ENCODE measurements around the gene ARPC1A. TPM values are rescaled to one million over a fixed set of nuclear protein-coding genes. Genes with fewer than 3 reads are reported as not detected.

The ARPC1A gene
- total and polyA plus RNA-seq, 2 donors from 2014 or later: 117 to 119 TPM

DNA sequence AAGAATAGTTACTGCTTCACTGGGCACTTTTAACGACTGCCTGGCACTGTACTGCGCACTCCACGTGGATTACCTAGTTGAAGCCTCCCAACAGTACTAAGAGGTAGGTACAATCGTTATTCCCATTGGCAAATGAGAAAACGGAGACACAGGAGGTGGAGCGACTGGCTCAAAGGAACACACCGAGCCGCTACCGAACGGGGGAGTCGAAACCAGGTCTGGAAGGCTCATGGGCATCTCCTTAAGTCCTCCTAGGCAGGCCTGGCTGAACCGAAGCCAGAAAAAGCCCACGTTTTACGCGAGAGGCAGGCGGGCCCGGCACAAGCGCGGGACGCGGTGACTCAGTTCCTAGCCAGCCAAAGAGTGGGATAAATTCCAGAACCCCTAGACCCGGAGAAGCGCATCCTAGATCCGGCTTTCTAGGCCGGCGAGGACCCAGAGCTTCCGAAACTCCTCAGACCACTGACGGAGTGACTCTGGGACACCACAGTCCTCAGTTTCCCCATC is 82.2 kb downstream of the ARPC1A start:
- Histone ChIP-seq H3K27ac (ENCODE audit: low read depth in 2 of 2, low read length in 2 of 2) (peak overlapping the region; percentile 100), H3K4me3 (ENCODE audit: low read length in 3 of 3) (peak overlapping the region; percentile 88 to 99 (median 96)), H3K4me1 (ENCODE audit: control insufficient read depth in 2 of 3, insufficient read depth in 2 of 3, low read depth in 1 of 3, low read length in 3 of 3) (peaks cover 0 to 28% (median 8%) of the 10 kb centered on the region in 3 donors), H3K9me3 (ENCODE audit: control insufficient read depth in 2 of 3, insufficient read depth in 1 of 3, low read length in 3 of 3) (no peaks in the 10 kb centered on the region), H3K9ac (ENCODE audit: low read length in 3 of 3) (peak overlapping the region; percentile 76 to 99 (median 92)), H3K36me3 (ENCODE audit: control insufficient read depth in 2 of 3, insufficient read depth in 3 of 3, low read length in 3 of 3) (peaks cover 14 to 28% (median 21%) of the 10 kb centered on the region in 3 donors), H3K27me3 (ENCODE audit: control insufficient read depth, insufficient read depth, low read length) (no peaks in the 10 kb centered on the region)
- FAIRE-seq (no peak), DNase-seq (peak in 4 of 5 donors; percentile 33 to 82 (median 54))
- intact Hi-C loops (cut with DNase I): no loop called here
- TF ChIP-seq, protein P1, sequence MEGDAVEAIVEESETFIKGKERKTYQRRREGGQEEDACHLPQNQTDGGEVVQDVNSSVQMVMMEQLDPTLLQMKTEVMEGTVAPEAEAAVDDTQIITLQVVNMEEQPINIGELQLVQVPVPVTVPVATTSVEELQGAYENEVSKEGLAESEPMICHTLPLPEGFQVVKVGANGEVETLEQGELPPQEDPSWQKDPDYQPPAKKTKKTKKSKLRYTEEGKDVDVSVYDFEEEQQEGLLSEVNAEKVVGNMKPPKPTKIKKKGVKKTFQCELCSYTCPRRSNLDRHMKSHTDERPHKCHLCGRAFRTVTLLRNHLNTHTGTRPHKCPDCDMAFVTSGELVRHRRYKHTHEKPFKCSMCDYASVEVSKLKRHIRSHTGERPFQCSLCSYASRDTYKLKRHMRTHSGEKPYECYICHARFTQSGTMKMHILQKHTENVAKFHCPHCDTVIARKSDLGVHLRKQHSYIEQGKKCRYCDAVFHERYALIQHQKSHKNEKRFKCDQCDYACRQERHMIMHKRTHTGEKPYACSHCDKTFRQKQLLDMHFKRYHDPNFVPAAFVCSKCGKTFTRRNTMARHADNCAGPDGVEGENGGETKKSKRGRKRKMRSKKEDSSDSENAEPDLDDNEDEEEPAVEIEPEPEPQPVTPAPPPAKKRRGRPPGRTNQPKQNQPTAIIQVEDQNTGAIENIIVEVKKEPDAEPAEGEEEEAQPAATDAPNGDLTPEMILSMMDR (IDR thresholded peaks at IDR 0.05; ENCODE audit: borderline replicate concordance, extremely low read depth, insufficient read depth): no peak

DNA sequence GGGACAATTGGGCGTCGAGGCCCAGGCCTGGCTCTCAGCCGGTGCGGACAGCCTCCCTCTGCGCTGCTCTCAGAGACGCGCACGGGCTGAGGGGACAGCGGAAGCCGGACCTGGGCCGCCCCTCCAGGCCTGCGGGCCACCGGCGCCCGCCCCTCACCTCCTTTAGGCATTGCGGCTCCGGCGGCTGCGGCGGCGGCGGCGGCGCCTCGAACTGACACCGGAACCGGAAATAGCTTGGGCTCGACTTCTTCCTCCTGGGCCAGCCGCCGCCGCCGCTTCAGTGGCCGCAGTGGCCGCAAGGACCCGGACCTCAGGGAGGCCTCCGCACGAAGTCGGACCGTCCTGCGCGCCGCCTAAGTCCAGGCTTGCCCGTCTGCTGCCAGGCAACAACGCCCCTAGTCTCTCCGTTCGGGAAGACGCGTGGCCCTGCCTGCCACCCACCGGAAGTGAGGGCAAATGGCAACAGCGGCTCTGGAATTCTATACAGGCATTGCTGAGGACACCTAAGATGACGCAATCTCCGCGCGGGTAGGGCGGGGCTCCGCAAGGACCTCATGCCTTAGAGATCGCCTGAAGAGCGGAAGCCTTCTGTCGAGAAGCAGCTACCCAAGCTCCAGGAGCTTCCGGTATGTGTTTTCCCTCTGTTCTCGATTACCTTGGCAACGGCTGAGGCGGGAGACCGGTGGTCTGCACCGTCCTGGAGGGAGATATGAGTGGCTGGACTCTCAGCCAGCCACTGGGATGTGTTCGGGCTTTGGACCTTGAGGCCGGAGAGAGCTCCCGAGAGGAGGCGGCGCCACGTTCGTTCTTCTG is 82.9 kb downstream of the ARPC1A start, which contains the start of the genes BUD31 and PDAP1:
Gene BUD31 (plus strand): TSS at position 591 of the 813 bp plus-strand sequence. CDS start 2,124 bp downstream, outside the sequence.
Gene PDAP1 (minus strand): TSS at position 219 of the 813 bp plus-strand sequence. CDS start 49 bp downstream, at position 170.
- intact Hi-C loops (cut with DNase I): no loop called here
- Histone ChIP-seq H3K9me3 (ENCODE audit: control insufficient read depth in 2 of 3, insufficient read depth in 1 of 3, low read length in 3 of 3) (no peaks in the 10 kb centered on the region), H3K36me3 (ENCODE audit: control insufficient read depth in 2 of 3, insufficient read depth in 3 of 3, low read length in 3 of 3) (peaks cover 16 to 28% (median 24%) of the 10 kb centered on the region in 3 donors), H3K4me1 (ENCODE audit: control insufficient read depth in 2 of 3, insufficient read depth in 2 of 3, low read depth in 1 of 3, low read length in 3 of 3) (peaks cover 0 to 28% (median 8%) of the 10 kb centered on the region in 3 donors), H3K4me3 (ENCODE audit: low read length in 3 of 3) (peak within 1 kb of the TSS; percentile 88 to 99 (median 96)), H3K27ac (ENCODE audit: low read depth in 2 of 2, low read length in 2 of 2) (peak within 1 kb of the TSS; percentile 100), H3K27me3 (ENCODE audit: control insufficient read depth, insufficient read depth, low read length) (no peaks in the 10 kb centered on the region), H3K9ac (ENCODE audit: low read length in 3 of 3) (peak within 1 kb of the TSS; percentile 87 to 99 (median 98))
- TF ChIP-seq, protein P1 (IDR thresholded peaks at IDR 0.05; ENCODE audit: borderline replicate concordance, extremely low read depth, insufficient read depth): no peak
- DNase-seq (peak; percentile 95 to 98 (median 97)), FAIRE-seq (no peak)

DNA sequence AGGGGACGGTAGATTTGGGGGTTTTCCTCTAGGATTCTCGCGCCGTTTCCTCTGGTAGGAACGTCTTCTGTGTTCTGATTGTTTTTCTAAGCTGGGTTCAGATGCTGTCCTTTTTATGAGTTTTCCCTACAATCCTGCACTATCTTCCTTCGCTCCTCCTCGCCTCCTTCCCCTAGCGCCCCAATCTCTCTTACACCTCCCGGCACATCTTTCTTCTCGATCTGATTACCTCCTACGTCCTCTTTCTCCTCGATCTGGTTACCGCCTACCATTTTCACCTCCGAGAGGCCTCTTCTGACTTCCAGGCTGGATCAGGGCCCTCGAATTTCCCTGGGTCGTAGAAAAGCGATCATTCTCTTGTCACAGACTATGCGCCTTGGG is 83.5 kb downstream of the ARPC1A start:
- Histone ChIP-seq H3K27ac (ENCODE audit: low read depth in 2 of 2, low read length in 2 of 2) (peak overlapping the region; percentile 100), H3K9ac (ENCODE audit: low read length in 3 of 3) (peak overlapping the region; percentile 87 to 98 (median 95)), H3K27me3 (ENCODE audit: control insufficient read depth, insufficient read depth, low read length) (no peaks in the 10 kb centered on the region), H3K9me3 (ENCODE audit: control insufficient read depth in 2 of 3, insufficient read depth in 1 of 3, low read length in 3 of 3) (no peaks in the 10 kb centered on the region), H3K4me3 (ENCODE audit: low read length in 3 of 3) (peak overlapping the region; percentile 87 to 99 (median 89)), H3K36me3 (ENCODE audit: control insufficient read depth in 2 of 3, insufficient read depth in 3 of 3, low read length in 3 of 3) (peaks cover 16 to 26% (median 21%) of the 10 kb centered on the region in 3 donors), H3K4me1 (ENCODE audit: control insufficient read depth in 2 of 3, insufficient read depth in 2 of 3, low read depth in 1 of 3, low read length in 3 of 3) (peaks cover 0 to 28% (median 8%) of the 10 kb centered on the region in 3 donors)
- peak in 2 of 5 donors; percentile 36 to 43 for DNase-seq
- intact Hi-C loops (cut with DNase I): no loop called here
- no peak for FAIRE-seq
- TF ChIP-seq, protein P1 (IDR thresholded peaks at IDR 0.05; ENCODE audit: borderline replicate concordance, extremely low read depth, insufficient read depth): no peak

Data from kidney (tissue), 14 donors.